ENCODE data around the gene ANKRD36C. TPM values are rescaled to one million over a fixed set of nuclear protein-coding genes. Genes with fewer than 3 reads are reported as not detected.
A peak's percentile ranks its signal among the peaks of the same experiment; 100 is the strongest.
"Not testable (repeated sequence)": the region's sequence is repeated elsewhere in the genome, so short reads cannot be mapped to it uniquely, and the experiment has no call there.

The ANKRD36C gene
- 16.8 and 19.5 TPM in 2 replicates for total RNA-seq (2014; rRNA removed; shearing (Covaris generic))
- 10.3 and 22.8 TPM in 2 replicates for polyA plus RNA-seq (2014; cell fraction: nucleus; rRNA removed)

GRCh38 chr2:95991351-95992094 lies at the start of gene ANKRD36C:
Gene ANKRD36C, minus strand, starts transcription at chr2:95991824. Its CDS starts 116 bp downstream, at chr2:95991708.
- DNase-seq (ENCODE audit: extremely low read depth, low read depth), result not testable (repeated sequence)

GRCh38 chr2:96035554-96035953 lies 43.9 kb upstream of the ANKRD36C start:
- DNase-seq (ENCODE audit: extremely low read depth, low read depth), result not testable (repeated sequence)

GRCh38 chr2:96034792-96035191 lies 43.2 kb upstream of the ANKRD36C start, which contains the start of gene GPAT2:
Gene GPAT2, minus strand, starts transcription at chr2:96034916. Its CDS starts 2,557 bp downstream, at chr2:96032359.
- DNase-seq (ENCODE audit: extremely low read depth, low read depth), result not testable (repeated sequence)

- not testable (repeated sequence) for DNase-seq (ENCODE audit: extremely low read depth, low read depth)
These were observed 42.4 kb upstream of the ANKRD36C start for GRCh38 chr2:96033997-96034396.

- not testable (repeated sequence) for DNase-seq (ENCODE audit: extremely low read depth, low read depth)
These were observed 36.2 kb upstream of the ANKRD36C start for GRCh38 chr2:96027725-96028325.

- not testable (repeated sequence) for DNase-seq (ENCODE audit: extremely low read depth, low read depth)
These were observed 34.1 kb upstream of the ANKRD36C start for GRCh38 chr2:96025755-96026154.

GRCh38 chr2:96025194-96025492 lies 33.5 kb upstream of the ANKRD36C start:
- DNase-seq (ENCODE audit: extremely low read depth, low read depth), result no peak

GRCh38 chr2:96024336-96025193 lies 32.9 kb upstream of the ANKRD36C start:
- DNase-seq (ENCODE audit: extremely low read depth, low read depth), result no peak

GRCh38 chr2:96023701-96024100 lies 32.1 kb upstream of the ANKRD36C start:
- DNase-seq (ENCODE audit: extremely low read depth, low read depth), result not testable (repeated sequence)

- DNase-seq (ENCODE audit: extremely low read depth, low read depth), result peak; percentile 65
These were observed 31.2 kb upstream of the ANKRD36C start for GRCh38 chr2:96022701-96023447.

GRCh38 chr2:96022126-96022525 lies 30.5 kb upstream of the ANKRD36C start:
- not testable (repeated sequence) for DNase-seq (ENCODE audit: extremely low read depth, low read depth)

- not testable (repeated sequence) for DNase-seq (ENCODE audit: extremely low read depth, low read depth)
These were observed 29.5 kb upstream of the ANKRD36C start for GRCh38 chr2:96021142-96021541.

GRCh38 chr2:96019909-96020590 lies 28.4 kb upstream of the ANKRD36C start:
- DNase-seq (ENCODE audit: extremely low read depth, low read depth), result not testable (repeated sequence)

- not testable (repeated sequence) for DNase-seq (ENCODE audit: extremely low read depth, low read depth)
These were observed 24.7 kb upstream of the ANKRD36C start for GRCh38 chr2:96016321-96016720.

GRCh38 chr2:96012792-96013264 lies 21.2 kb upstream of the ANKRD36C start:
- DNase-seq (ENCODE audit: extremely low read depth, low read depth), result not testable (repeated sequence)

- not testable (repeated sequence) for DNase-seq (ENCODE audit: extremely low read depth, low read depth)
These were observed 20.6 kb upstream of the ANKRD36C start for GRCh38 chr2:96012086-96012791.

GRCh38 chr2:96011129-96011455 lies 19.5 kb upstream of the ANKRD36C start:
- not testable (repeated sequence) for DNase-seq (ENCODE audit: extremely low read depth, low read depth)

GRCh38 chr2:96010320-96011128 lies 18.9 kb upstream of the ANKRD36C start:
- peak; percentile 86 for DNase-seq (ENCODE audit: extremely low read depth, low read depth)

All from NCI-H460 (cell line).